Measurements from ENCODE around the gene CHORDC1. TPM values are rescaled to one million over a fixed set of nuclear protein-coding genes. Genes with fewer than 3 reads are reported as not detected.
"Not testable (repeated sequence)": the region's sequence is repeated elsewhere in the genome, so short reads cannot be mapped to it uniquely, and the experiment has no call there.

The CHORDC1 gene
- total RNA-seq, 1 donor from 2014 or later = 44.5 TPM

DNA sequence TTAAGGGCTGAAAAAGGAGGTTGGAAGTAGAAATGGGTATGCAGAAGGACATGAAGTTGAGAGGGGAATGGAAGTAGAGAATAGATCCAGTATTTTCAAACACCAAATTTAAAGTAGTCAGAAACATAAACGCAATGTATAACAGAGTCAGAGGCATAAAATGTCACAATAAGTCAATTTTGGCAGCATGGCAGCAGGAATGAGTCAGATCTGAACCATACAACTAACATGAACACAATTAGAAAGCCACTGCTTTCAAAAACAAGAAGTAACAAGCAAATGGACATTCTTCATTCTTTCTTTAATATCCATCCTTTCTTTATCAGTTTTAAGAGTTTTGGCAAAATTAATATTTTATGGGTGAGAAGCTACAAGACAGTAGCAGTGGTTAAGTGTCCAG is 2.5 kb downstream of the CHORDC1 start:
- intact Hi-C loops (cut with DNase I) = no loop called here
- DNase-seq (ENCODE audit: low spot score) (no peak), ATAC-seq (no peak)

DNA sequence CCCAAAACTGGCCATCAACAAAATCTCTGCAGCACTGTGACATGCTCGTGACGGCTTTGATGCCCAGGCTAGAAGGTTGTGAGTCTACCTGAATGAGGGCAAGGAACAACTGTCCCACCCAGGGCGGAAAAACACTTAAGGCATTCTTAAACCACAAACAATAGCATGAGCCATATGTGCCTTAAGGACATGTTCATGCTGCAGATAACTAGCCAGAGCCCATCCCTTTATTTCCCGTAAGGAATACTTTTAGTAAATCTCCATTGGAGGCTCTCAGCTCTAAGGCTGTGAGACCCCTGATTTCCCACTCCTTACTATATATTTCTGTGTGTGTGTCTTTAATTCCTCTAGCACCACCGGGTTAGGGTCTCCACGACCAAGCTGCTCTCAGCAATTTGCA is 3.4 kb downstream of the CHORDC1 start:
- no peak for DNase-seq (ENCODE audit: low spot score)
- no peak for ATAC-seq
- intact Hi-C loops (cut with DNase I) = no loop called here

GRCh38 chr11:90218606-90219005 is 4.2 kb downstream of the CHORDC1 start:
- ATAC-seq (no peak), DNase-seq (ENCODE audit: low spot score) (peak; percentile 51)
- intact Hi-C loops (cut with DNase I) = no loop called here

DNA sequence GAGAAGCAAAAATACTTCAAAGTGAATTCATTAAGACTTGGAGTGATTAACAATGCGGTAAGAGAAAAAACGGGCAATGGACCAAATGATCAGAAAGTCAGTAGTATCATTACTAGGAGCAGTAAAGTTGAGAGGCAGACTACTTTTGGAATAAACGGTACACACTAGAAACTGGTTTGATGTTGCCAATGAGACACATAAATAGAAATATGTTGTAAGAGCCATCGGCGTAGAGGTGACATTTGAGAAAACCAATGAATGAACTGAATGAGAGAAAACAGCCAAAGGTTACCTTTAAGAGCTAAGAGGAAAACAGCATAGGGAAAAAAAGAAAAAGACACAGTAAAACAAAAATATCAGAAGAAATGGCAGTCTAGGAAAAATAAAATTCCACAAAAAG is 6.2 kb downstream of the CHORDC1 start:
- ATAC-seq (no peak), DNase-seq (ENCODE audit: low spot score) (no peak)
- intact Hi-C loops (cut with DNase I) = no loop called here

GRCh38 chr11:90213322-90213721 is 9.5 kb downstream of the CHORDC1 start:
- ATAC-seq (no peak), DNase-seq (ENCODE audit: low spot score) (no peak)
- intact Hi-C loops (cut with DNase I) = no loop called here

- ATAC-seq (no peak), DNase-seq (ENCODE audit: low spot score) (no peak)
- intact Hi-C loops (cut with DNase I) = no loop called here
Measured at GRCh38 chr11:90208857-90209256, 14.0 kb downstream of the CHORDC1 start.

GRCh38 chr11:90207992-90208391 is 14.9 kb downstream of the CHORDC1 start:
- intact Hi-C loops (cut with DNase I); DNase-seq (ENCODE audit: low spot score); ATAC-seq: not testable (repeated sequence)

GRCh38 chr11:90204832-90205646 is 17.8 kb downstream of the CHORDC1 start:
- ATAC-seq (no peak), DNase-seq (ENCODE audit: low spot score) (no peak)
- intact Hi-C loops (cut with DNase I) = no loop called here

DNA sequence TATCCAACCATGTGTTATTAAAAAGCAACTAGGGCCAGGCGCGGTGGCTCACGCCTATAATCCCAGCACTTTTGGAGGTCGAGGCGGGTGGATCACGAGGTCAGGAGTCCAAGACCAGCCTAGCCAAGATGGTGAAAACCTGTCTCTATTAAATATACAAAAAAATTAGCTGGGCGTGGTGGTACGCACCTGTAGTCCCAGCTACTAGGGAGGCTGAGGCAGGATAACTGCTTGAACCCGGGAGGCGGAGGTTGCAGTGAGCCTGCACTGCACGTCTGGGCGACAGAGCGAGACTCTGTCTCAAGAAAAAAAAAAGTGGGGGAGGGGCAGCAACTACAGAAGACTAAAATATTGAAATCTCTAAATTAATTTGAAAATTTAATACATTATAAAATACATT is 18.4 kb downstream of the CHORDC1 start:
- ATAC-seq = no peak
- no peak for DNase-seq (ENCODE audit: low spot score)
- intact Hi-C loops (cut with DNase I) = no loop called here

DNA sequence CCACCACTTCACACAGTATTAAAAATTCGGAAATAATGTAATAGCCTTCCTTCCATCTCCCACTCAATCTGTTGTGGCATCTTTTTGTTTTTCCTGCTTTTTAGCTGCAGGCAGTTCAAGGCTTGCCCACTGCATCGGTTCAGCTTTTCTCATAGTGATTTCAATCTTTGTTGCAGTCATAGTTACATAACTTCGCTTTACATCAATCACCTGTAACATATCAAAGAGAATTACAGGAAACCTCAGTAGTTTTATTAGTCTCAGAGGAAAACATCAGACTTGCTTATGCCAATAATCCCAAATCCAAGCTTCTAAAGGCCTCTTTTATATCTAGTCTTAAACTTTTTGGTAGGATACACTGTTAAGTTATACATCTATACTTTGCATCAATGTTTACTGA is 20.5 kb downstream of the CHORDC1 start:
- ATAC-seq (no peak), DNase-seq (ENCODE audit: low spot score) (no peak)
- intact Hi-C loops (cut with DNase I) = no loop called here

DNA sequence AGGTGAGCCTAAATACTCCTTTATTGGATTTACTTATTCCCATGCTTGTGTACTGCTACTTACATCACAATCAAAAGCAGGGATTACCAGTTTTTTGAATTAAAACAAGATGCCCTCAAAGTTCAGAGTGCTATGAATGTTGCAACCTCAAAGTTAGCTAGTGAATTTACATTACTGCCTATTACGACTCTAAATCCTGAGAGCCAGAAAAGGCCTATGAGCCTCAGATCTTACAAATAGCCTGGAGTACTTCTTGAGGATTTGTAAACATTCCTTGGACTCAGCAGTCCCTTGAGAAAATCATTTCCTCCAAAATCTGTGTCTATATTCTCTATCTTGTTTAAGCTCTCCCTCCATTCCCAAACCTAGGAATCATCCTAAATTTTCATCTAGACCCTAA is 25.5 kb downstream of the CHORDC1 start:
- ATAC-seq (no peak), DNase-seq (ENCODE audit: low spot score) (no peak)
- intact Hi-C loops (cut with DNase I) = no loop called here

- intact Hi-C loops (cut with DNase I) = no loop called here
- DNase-seq (ENCODE audit: low spot score) (no peak), ATAC-seq (no peak)
Measured at GRCh38 chr11:90192869-90193582, 29.8 kb downstream of the CHORDC1 start.

DNA sequence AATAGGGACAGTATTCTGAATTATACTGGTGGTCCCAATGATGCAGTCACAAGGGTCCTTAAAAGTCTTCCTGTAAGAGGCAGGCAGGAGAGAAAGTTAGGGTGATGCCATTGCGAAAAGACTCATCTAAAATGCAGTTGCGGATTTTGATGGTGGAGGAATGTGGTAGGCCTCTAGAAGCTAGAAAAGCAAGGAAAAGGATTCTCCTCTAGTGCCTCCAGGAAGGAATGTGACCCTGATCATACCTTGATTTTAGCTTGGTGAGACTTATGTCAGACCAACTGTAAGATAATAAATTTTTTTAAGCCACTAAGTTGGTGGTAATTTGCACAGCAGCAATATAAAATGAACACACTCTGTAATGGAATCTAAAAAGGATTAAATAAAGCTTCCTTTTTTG is 33.8 kb downstream of the CHORDC1 start:
- intact Hi-C loops (cut with DNase I) = no loop called here
- ATAC-seq (no peak), DNase-seq (ENCODE audit: low spot score) (no peak)

GRCh38 chr11:90187839-90188238 is 35.0 kb downstream of the CHORDC1 start:
- intact Hi-C loops (cut with DNase I) = no loop called here
- no peak for ATAC-seq

GRCh38 chr11:90179923-90180322 is 42.9 kb downstream of the CHORDC1 start:
- intact Hi-C loops (cut with DNase I) = no loop called here
- ATAC-seq = no peak

More at GRCh38 chr11:90187839-90188238, 35.0 kb downstream of the CHORDC1 start:
- no peak for DNase-seq (ENCODE audit: low spot score)

GRCh38 chr11:90178751-90179150 is 44.1 kb downstream of the CHORDC1 start:
- no peak for DNase-seq (ENCODE audit: low spot score)
- no peak for ATAC-seq
- intact Hi-C loops (cut with DNase I) = no loop called here

More at GRCh38 chr11:90179923-90180322, 42.9 kb downstream of the CHORDC1 start:
- no peak for DNase-seq (ENCODE audit: low spot score)

DNA sequence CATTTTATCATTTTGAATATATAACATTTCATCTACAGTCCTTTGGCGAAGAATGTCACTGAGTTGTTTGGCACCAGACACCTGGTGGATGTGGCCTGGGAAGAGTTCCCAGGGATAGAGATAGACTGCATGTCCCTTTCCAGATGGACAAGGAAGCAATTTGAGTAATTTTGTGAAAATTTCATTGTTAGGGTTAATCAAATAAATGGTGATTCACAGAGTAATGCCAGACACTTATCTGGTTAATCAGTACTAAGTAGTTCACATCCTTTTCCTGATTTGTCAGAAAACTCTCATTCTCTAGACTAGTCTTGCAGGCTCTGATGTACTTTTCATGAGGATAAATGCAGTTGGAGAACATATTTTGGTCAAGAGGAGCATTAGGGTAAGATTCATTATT is 46.8 kb downstream of the CHORDC1 start:
- ATAC-seq = no peak
- intact Hi-C loops (cut with DNase I) = no loop called here
- no peak for DNase-seq (ENCODE audit: low spot score)

GRCh38 chr11:90171359-90171758 is 51.5 kb downstream of the CHORDC1 start:
- intact Hi-C loops (cut with DNase I) = no loop called here

GRCh38 chr11:90168571-90168970 is 54.3 kb downstream of the CHORDC1 start:
- ATAC-seq = no peak
- no peak for DNase-seq (ENCODE audit: low spot score)
- intact Hi-C loops (cut with DNase I) = no loop called here

More at GRCh38 chr11:90171359-90171758, 51.5 kb downstream of the CHORDC1 start:
- ATAC-seq = no peak
- DNase-seq (ENCODE audit: low spot score) = no peak

- ATAC-seq; intact Hi-C loops (cut with DNase I); DNase-seq (ENCODE audit: low spot score): not testable (repeated sequence)
Measured at GRCh38 chr11:90167704-90168103, 55.1 kb downstream of the CHORDC1 start.

All from sciatic nerve (tissue), 2 donors.